ENCODE measurements around the gene EMX1. TPM values are rescaled to one million over a fixed set of nuclear protein-coding genes. Genes with fewer than 3 reads are reported as not detected.

The EMX1 gene
- total RNA-seq, 2 experiments from 2014 or later = 0.25 TPM; not detected in 1

- POLR2A ChIA-PET = no interaction called here
Observed at GRCh38 chr2:72934683-72935610, 17.6 kb downstream of the EMX1 start.

DNA sequence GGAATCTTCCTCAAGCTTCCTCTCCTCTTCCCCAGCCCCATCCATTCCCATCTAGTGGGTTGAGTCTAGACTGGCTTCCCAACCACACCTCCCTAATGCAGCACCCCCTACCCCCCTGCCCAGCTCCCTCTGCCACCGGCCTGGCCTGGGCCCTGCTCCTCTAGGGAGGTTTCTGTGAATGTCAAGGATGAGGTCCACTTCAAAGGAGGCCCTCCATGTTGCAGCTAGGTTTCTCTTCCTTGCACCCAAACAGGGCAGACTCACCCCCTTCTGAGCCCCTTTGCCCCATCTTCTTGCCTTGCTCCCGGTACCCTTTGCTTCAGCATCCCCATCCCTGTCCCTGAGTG is 18.3 kb downstream of the EMX1 start:
- ChIA-PET POLR2A (no interaction called here), CTCF (no interaction called here)

More at GRCh38 chr2:72934683-72935610, 17.6 kb downstream of the EMX1 start:
- CTCF ChIA-PET = no interaction called here

- ChIA-PET POLR2A (no interaction called here), CTCF (no interaction called here)
Observed at GRCh38 chr2:72936660-72937355, 19.5 kb downstream of the EMX1 start.

- ChIA-PET POLR2A (no interaction called here), CTCF (no interaction called here)
Observed at GRCh38 chr2:72937356-72937669, 20.0 kb downstream of the EMX1 start.

- ChIA-PET CTCF (interaction anchor here (0.9 kb wide), 1 partner anchor 46 kb away, joined by 3 read pairs; no protein-coding TSS in a partner anchor), POLR2A (no interaction called here)
Observed at GRCh38 chr2:72938455-72938854, 21.1 kb downstream of the EMX1 start.

DNA sequence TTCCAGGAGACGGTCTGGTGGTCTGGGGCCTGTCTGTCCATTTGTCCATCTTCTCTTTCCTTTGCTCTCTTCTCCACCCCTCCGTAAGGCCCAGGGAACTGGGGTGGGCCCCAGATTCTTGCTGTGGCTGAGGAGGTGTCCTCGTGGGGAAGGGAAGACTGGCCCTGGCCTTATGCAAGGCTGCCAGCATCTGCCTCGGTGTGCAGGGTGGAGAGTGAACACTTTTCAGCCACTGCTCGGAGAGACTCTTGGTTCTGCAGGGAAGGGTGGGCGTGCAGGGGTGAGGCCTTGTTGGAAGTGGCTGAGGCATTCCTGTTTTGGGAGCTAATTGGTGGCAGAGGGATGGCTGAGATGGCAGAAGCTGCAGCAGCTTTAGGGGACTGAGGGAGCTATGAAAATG is 23.0 kb downstream of the EMX1 start:
- ChIA-PET CTCF (interaction anchor here (1.0 kb wide), 1 partner anchor 13 kb away, joined by 3 read pairs; no protein-coding TSS in a partner anchor), POLR2A (no interaction called here)

DNA sequence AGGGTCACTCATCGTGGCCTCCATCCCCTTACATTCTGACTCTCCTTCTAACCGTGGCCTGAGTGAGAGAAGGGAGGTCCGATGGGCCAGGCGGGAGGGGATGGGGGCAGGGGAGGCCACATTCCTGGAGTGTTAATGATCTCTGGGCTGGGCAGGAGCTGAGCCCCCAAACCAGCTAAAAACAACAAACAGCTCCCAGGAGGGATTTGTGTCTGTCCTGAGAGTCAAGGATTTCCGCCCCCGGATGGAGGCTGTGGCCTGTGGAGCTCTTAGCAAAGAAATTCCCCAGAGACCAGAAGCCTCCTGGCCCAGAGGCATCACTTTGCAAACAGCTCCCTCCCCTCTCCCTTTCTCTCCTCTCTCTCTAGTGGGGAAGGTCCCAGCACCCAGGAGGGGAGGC is 23.5 kb downstream of the EMX1 start:
- POLR2A ChIA-PET = no interaction called here
- CTCF ChIA-PET = interaction anchor here (1.0 kb wide), 1 partner anchor 13 kb away, joined by 3 read pairs; no protein-coding TSS in a partner anchor

- CTCF ChIA-PET = no interaction called here
- POLR2A ChIA-PET = no interaction called here
Observed at GRCh38 chr2:72942293-72942692, 25.0 kb downstream of the EMX1 start.

DNA sequence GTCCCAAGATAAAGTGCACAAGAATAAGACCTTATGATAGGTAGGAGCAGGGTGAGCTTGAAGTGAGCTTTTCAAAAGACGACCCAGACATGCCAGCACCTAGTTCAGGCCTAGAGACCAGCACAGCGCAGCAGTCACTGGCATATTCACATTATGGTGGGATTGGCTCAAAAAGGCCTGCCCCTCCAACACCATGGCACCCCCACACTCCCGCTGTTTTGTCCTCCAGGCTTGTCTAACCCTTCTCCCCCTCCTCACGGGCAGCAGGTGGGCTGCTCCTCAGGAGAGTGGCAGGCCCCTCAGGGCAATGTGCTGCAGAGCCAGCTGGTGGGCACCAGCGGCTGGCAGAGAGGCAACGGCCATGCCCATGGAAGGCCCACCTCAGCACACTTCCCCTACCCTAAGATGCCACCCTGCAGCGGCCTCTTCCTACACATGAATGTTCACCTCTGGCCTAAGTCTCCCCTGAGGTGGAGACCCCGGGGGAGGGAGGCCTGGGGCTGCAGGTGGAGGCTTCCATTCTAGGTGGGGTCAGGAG is 25.6 kb downstream of the EMX1 start:
- ChIA-PET CTCF (no interaction called here), POLR2A (no interaction called here)

GRCh38 chr2:72943540-72944395 is 26.4 kb downstream of the EMX1 start:
- CTCF ChIA-PET = no interaction called here
- POLR2A ChIA-PET = interaction anchor here (0.6 kb wide), 1 partner anchor 987 kb away, joined by 6 read pairs; no protein-coding TSS in a partner anchor

- ChIA-PET CTCF (no interaction called here), POLR2A (no interaction called here)
Observed at GRCh38 chr2:72944804-72945449, 27.6 kb downstream of the EMX1 start.

GRCh38 chr2:72945450-72946019 is 28.2 kb downstream of the EMX1 start:
- ChIA-PET CTCF (no interaction called here), POLR2A (no interaction called here)

DNA sequence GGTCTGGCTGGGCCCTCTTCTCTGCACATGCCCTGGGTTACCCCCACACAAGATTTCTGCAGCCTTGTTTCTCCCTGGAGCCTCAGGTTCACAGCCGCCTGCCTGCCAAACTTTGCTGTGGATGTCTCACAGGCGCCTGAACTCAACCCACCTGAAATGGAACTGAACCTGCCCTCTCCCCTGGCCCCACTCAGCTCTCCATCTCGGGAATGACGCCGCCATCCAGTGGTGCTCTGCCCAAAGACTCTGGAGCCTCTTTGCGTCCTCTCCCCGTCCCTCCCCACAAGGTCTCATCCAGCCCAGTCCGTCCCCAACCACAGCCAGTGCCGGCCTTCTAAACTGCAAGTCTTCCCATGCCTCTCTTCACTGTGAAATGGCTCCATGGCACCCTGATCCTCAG is 29.1 kb downstream of the EMX1 start:
- CTCF ChIA-PET = no interaction called here

DNA sequence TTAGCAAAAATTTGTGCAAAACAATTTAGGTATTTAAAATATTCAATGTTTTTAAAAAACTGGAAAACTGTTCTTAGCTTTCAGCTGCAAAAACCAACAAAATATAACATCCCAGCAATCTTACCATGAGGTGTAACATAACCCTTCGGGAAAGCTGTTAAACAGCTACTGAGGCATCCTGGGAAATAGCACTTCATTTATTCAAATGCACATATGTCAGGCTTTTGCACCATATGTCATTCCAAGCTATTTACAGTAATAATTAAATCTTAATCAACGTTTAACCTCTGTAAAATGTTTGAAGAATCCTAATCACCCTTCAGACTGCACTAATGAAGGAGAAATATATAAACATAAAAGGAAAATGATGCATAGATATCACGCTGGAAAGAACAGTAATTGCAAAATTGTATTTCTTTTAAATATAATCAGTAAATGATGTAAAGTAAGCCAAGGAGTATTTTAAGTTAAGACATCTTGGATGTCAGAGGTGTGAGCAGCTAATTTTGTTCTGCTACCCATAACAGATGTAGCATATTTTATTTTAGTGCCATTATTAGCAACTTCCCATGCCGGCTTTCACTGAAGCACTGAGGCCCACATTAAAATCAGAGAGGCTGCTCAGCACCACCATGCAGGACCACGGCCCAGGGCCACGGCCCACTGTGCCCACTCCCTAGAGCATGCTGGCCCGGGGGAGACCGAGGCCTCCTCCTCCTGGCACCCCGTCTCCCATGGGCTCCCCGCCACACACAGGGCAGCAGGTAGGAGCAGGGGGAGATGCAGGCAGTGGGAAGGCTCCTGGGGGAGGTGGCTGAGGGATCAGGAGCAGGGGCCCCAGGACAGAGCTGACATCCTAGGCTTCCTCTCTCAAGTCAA is 30.9 kb downstream of the EMX1 start:
- ChIA-PET POLR2A (no interaction called here), CTCF (no interaction called here)

More for the DNA sequence above, 29.1 kb downstream of the EMX1 start:
- POLR2A ChIA-PET = no interaction called here

- POLR2A ChIA-PET = no interaction called here
- CTCF ChIA-PET = no interaction called here
Observed at GRCh38 chr2:72949045-72949444, 31.7 kb downstream of the EMX1 start.

DNA sequence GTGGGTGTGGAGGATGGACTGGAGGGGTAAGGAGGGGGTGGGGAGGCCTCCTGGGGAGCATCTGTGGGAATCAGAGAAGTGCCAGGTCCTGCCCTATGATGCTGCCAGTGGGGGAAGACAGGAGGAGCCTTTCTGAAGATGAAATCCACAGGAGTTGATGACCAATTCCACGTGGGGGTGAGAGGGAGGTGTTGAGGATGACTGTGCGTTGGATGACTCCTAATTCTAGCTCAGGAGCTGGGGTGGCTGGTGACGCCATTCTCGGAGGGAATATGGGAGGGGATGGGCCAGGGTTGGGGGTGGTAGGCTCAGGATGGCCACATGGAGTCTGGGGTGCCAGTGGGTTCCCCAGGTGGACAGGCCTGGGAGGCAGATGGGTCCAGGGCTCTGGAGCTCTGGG is 32.3 kb downstream of the EMX1 start:
- POLR2A ChIA-PET = no interaction called here
- CTCF ChIA-PET = no interaction called here

- ChIA-PET POLR2A (no interaction called here), CTCF (interaction anchor here (0.6 kb wide), 1 partner anchor 390 kb away, joined by 4 read pairs; no protein-coding TSS in a partner anchor)
Observed at GRCh38 chr2:72950558-72951255, 33.4 kb downstream of the EMX1 start.
